Pancreas (tissue), 10 donors: ENCODE results near the gene DDX54. TPM values are rescaled to one million over a fixed set of nuclear protein-coding genes. Genes with fewer than 3 reads are reported as not detected.

Experiments used
- ATAC-seq, 4 donors: fragments of 200-7000 bp; cut with Tn5 transposase; one replicate each; pipeline versions ENCODE4 v1.8.0 to v1.9.1; 2020; ENCODE audit warnings: mild to moderate bottlenecking in 4 of 4, moderate library complexity in 4 of 4
- DNase-seq, 6 donors: peaks; one replicate each; pipeline ENCODE4 v3.0.0-alpha.2; 2020
- FAIRE-seq: peaks from 2 replicates; lab custom pipeline; 2012; peaks lifted over from hg19 to GRCh38; lab: Jason Lieb, UNC
- H3K27ac ChIP-seq, 4 donors: fragments of 200-600 bp; sonication (generic); 1 replicate in 3 of 4; 2 replicates in 1 of 4; pipeline versions ENCODE4 v1.5.0 to v1.8.0; 2020
- H3K27me3 ChIP-seq, 4 donors: fragments of 200-600 bp; one replicate each; pipeline ENCODE4 v1.8.0; 2021
- H3K36me3 ChIP-seq, 3 donors: fragments of 200-600 bp; sonication (generic) in 1 of 3; one replicate each; pipeline versions ENCODE4 v1.5.0 to v1.8.0; 2020 to 2021
- H3K4me1 ChIP-seq, 3 donors: fragments of 200-600 bp; one replicate each; pipeline ENCODE4 v1.8.0; 2021
- H3K4me3 ChIP-seq, 4 donors: fragments of 200-600 bp; sonication (generic) in 2 of 4; one replicate each; pipeline versions ENCODE4 v1.5.0 to v1.8.0; 2020 to 2021
- H3K9me3 ChIP-seq, 4 donors: fragments of 200-600 bp; one replicate each; pipeline ENCODE4 v1.8.0; 2021
- CTCF ChIP-seq, 4 donors: fragments of 200-600 bp; sonication (generic) in 3 of 4; IDR thresholded peaks; one replicate each; pipeline versions ENCODE4 v1.5.0 to v1.8.0; 2021; ENCODE audit warnings: antibody characterized with exemption in 4 of 4
- WGBS, 2 donors: extraction: QIAGEN DNeasy Blood & Tissue Kit; methylation state at CpG; one replicate each; pipeline ENCODE4 v1.1.7; 2013; 5-methylcytosine and 5-hydroxymethylcytosine counted together
- intact Hi-C, 3 donors: fragments of 100-400 bp; cut with DNase I; formaldehyde crosslinking; loops; one replicate each; pipeline versions ENCODE4 v1.11.1 to v1.14.2; 2022
- polyA plus RNA-seq, 2 donors: library from polyadenylated mRNA; stranded (reverse); fragments of 200-250 nt; gene quantifications; one replicate each; pipeline ENCODE4 v1.2.3, GENCODE V29; 2013
- total RNA-seq, 6 donors: library from RNA; stranded (reverse); fragmentation: NEBNext Ultra II Directional in 4 of 6; extraction: Animal tissue kit (Norgen Biotek cat#: 25700) in 4 of 6; gene quantifications; one replicate each; pipeline versions ENCODE4 v1.2.1 to v1.2.4, GENCODE V29; 2021 to 2023
- donor health status: healthy with polysubstance abuse.
- donor health status: DM: no; HTN: no; CAD: no; lungs with moderate emphysema.
- donor health status: DM: no; HTN: no; CAD: no.
- donor health status: control.
- donor health status: control.
- donor health status: Bipolar disorder and iron deficiency.
- donor health status: DM: yes; HTN: yes; CAD: no.
- donor health status: DM: no; HTN: no; CAD: no.
- donor health status: DM: no; HTN: no; CAD: no.
- donor health status: DM: yes; HTN: yes; CAD: no.

Gene DDX54
- total and polyA plus RNA-seq, 8 donors, result 30.0 to 71.4 (median 54.6) TPM

- intact Hi-C loops, result no loop called here
- FAIRE-seq (no peak), ATAC-seq (no peak), DNase-seq (no peak)
- WGBS, 2 donors, result 65 to 77% methylated on average over 22 of the region's 22 CpGs
- H3K27ac ChIP-seq, result no peak overlapping the region
- H3K27me3 ChIP-seq, result no peaks in the 10 kb centered on the region
- no peaks in the 10 kb centered on the region for H3K4me1 ChIP-seq
- no peak for TF ChIP-seq CTCF (IDR thresholded peaks at IDR 0.05)
- no peaks in the 10 kb centered on the region for H3K9me3 ChIP-seq
- no peak overlapping the region for H3K4me3 ChIP-seq
- H3K36me3 ChIP-seq, result no peaks in the 10 kb centered on the region
Measured at GRCh38 chr12:113115455-113116126, 69.7 kb downstream of the DDX54 start.

- Histone ChIP-seq H3K27ac (no peak overlapping the region), H3K36me3 (no peaks in the 10 kb centered on the region), H3K27me3 (no peaks in the 10 kb centered on the region), H3K4me3 (no peak overlapping the region), H3K9me3 (no peaks in the 10 kb centered on the region), H3K4me1 (no peaks in the 10 kb centered on the region)
- no peak for ATAC-seq
- FAIRE-seq, result no peak
- 85 to 88% methylated on average over 19 of the region's 19 CpGs for WGBS, 2 donors
- intact Hi-C loops, result no loop called here
- no peak for TF ChIP-seq CTCF (IDR thresholded peaks at IDR 0.05)
- DNase-seq, result no peak
Measured at GRCh38 chr12:113114447-113115178, 70.7 kb downstream of the DDX54 start.

- H3K4me3 ChIP-seq, result no peak overlapping the region
- ATAC-seq (no peak), FAIRE-seq (no peak), DNase-seq (no peak)
- H3K36me3 ChIP-seq, result no peaks in the 10 kb centered on the region
- no peak overlapping the region for H3K27ac ChIP-seq
- H3K4me1 ChIP-seq, result no peaks in the 10 kb centered on the region
- intact Hi-C loops, result no loop called here
- H3K27me3 ChIP-seq, result no peaks in the 10 kb centered on the region
- no peak for TF ChIP-seq CTCF (IDR thresholded peaks at IDR 0.05)
- no peaks in the 10 kb centered on the region for H3K9me3 ChIP-seq
- 63 to 79% methylated on average over 2 of the region's 2 CpGs for WGBS, 2 donors
Measured at GRCh38 chr12:113113397-113113796, 71.9 kb downstream of the DDX54 start.

GRCh38 chr12:113112043-113112899, 73.0 kb downstream of the DDX54 start:
- no peak for DNase-seq
- Histone ChIP-seq H3K36me3 (no peaks in the 10 kb centered on the region), H3K9me3 (no peaks in the 10 kb centered on the region), H3K27ac (no peak overlapping the region), H3K27me3 (no peaks in the 10 kb centered on the region), H3K4me3 (no peak overlapping the region), H3K4me1 (no peaks in the 10 kb centered on the region)
- FAIRE-seq, result no peak
- WGBS, 2 donors, result 70 to 78% methylated on average over 35 to 39 of the region's 39 CpGs
- ATAC-seq, result no peak
- TF ChIP-seq CTCF (IDR thresholded peaks at IDR 0.05), result no peak
- intact Hi-C loops, result no loop called here
